H9 (cell line): ENCODE data around the gene TXNL4A. TPM values are rescaled to one million over a fixed set of nuclear protein-coding genes. Genes with fewer than 3 reads are reported as not detected.

Source experiments
- DNase-seq: peaks from one replicate; pipeline ENCODE4 v3.0.0-alpha.2; 2017
- H2AFZ ChIP-seq: one replicate; pipeline ENCODE4 v1.6.1; 2013; ENCODE audit warnings: mild to moderate bottlenecking, low read length, control low read depth, moderate library complexity
- H2AK5ac ChIP-seq: 2 replicates; pipeline ENCODE4 v1.6.1; 2013; ENCODE audit warnings: low read length, control low read depth, mixed read lengths; ENCODE audit not compliant: insufficient read length
- H2BK120ac ChIP-seq: one replicate; pipeline ENCODE4 v1.6.1; 2013; ENCODE audit warnings: low read depth, mild to moderate bottlenecking, low read length, control low read depth, inconsistent platforms; ENCODE audit not compliant: poor library complexity, severe bottlenecking
- H2BK12ac ChIP-seq: 2 replicates; pipeline ENCODE4 v1.6.1; 2013; ENCODE audit warnings: low read length, control low read depth, mixed read lengths, low read depth; ENCODE audit not compliant: insufficient read length
- H2BK15ac ChIP-seq: 2 replicates; pipeline ENCODE4 v1.6.1; 2013; ENCODE audit warnings: low read depth, low read length, control low read depth
- H2BK20ac ChIP-seq: one replicate; pipeline ENCODE4 v1.6.1; 2013; ENCODE audit warnings: low read depth, mild to moderate bottlenecking, low read length, control low read depth, inconsistent platforms; ENCODE audit not compliant: poor library complexity, severe bottlenecking
- H2BK5ac ChIP-seq: 2 replicates; pipeline ENCODE4 v1.6.1; 2013; ENCODE audit warnings: low read length, control low read depth, mixed read lengths; ENCODE audit not compliant: insufficient read length
- H3K14ac ChIP-seq: 2 replicates; pipeline ENCODE4 v1.6.1; 2013; ENCODE audit warnings: low read length, control low read depth; ENCODE audit not compliant: insufficient read depth
- H3K18ac ChIP-seq: 2 replicates; pipeline ENCODE4 v1.6.1; 2013; ENCODE audit warnings: low read depth, mild to moderate bottlenecking, mixed read lengths, low read length, control low read depth; ENCODE audit not compliant: insufficient read length
- H3K23ac ChIP-seq: 2 replicates; pipeline ENCODE4 v1.6.1; 2013; ENCODE audit warnings: low read length, control low read depth, mixed read lengths, low read depth; ENCODE audit not compliant: insufficient read length
- H3K23me2 ChIP-seq: 2 replicates; pipeline ENCODE4 v1.6.1; 2013; ENCODE audit warnings: low read depth, mild to moderate bottlenecking, mixed read lengths, low read length, control low read depth; ENCODE audit not compliant: insufficient read length, poor library complexity, severe bottlenecking
- H3K27ac ChIP-seq: 2 replicates; pipeline ENCODE4 v1.5.1; 2013; ENCODE audit warnings: low read length, control low read depth, mixed read lengths, low read depth; ENCODE audit not compliant: insufficient read length
- H3K27me3 ChIP-seq: 2 replicates; pipeline ENCODE4 v1.6.1; 2013; ENCODE audit warnings: low read length, control low read depth, inconsistent platforms; ENCODE audit not compliant: insufficient read depth
- H3K4ac ChIP-seq: 2 replicates; pipeline ENCODE4 v1.6.1; 2013; ENCODE audit warnings: low read depth, mild to moderate bottlenecking, control low read depth, inconsistent platforms, low read length, moderate library complexity
- H3K4me1 ChIP-seq: 2 replicates; pipeline ENCODE4 v1.6.1; 2013; ENCODE audit warnings: low read length, control low read depth, inconsistent platforms; ENCODE audit not compliant: insufficient read depth
- H3K4me2 ChIP-seq: 2 replicates; pipeline ENCODE4 v1.6.1; 2013; ENCODE audit warnings: low read length, control low read depth, mixed read lengths; ENCODE audit not compliant: insufficient read length, insufficient read depth
- H3K56ac ChIP-seq: 2 replicates; pipeline ENCODE4 v1.6.1; 2013; ENCODE audit warnings: low read depth, mild to moderate bottlenecking, mixed read lengths, low read length, control low read depth; ENCODE audit not compliant: insufficient read length
- H3K79me1 ChIP-seq: 2 replicates; pipeline ENCODE4 v1.6.1; 2013; ENCODE audit warnings: low read depth, mild to moderate bottlenecking, moderate library complexity, low read length, control low read depth, inconsistent platforms; ENCODE audit not compliant: insufficient read depth, poor library complexity, severe bottlenecking
- H3K79me2 ChIP-seq: 2 replicates; pipeline ENCODE4 v1.6.1; 2013; ENCODE audit warnings: low read length, control low read depth, inconsistent platforms; ENCODE audit not compliant: insufficient read depth
- H3K9ac ChIP-seq: 2 replicates; pipeline ENCODE4 v1.6.1; 2013; ENCODE audit warnings: low read length, control low read depth, mixed read lengths; ENCODE audit not compliant: insufficient read length; ENCODE audit errors: extremely low read depth
- H3K9me3 ChIP-seq: one replicate; pipeline ENCODE4 v1.6.1; 2013; ENCODE audit warnings: low read depth, low read length, inconsistent platforms; ENCODE audit not compliant: control insufficient read depth
- H3T11ph ChIP-seq: one replicate; pipeline ENCODE4 v1.6.1; 2013; ENCODE audit warnings: mild to moderate bottlenecking, low read length, control low read depth, inconsistent platforms
- H4K20me1 ChIP-seq: one replicate; pipeline ENCODE4 v1.6.1; 2013; ENCODE audit not compliant: control insufficient read depth, insufficient read length, insufficient read depth
- H4K5ac ChIP-seq: 2 replicates; pipeline ENCODE4 v1.6.1; 2013; ENCODE audit warnings: low read depth, mild to moderate bottlenecking, mixed read lengths, low read length, control low read depth; ENCODE audit not compliant: insufficient read length
- H4K8ac ChIP-seq: replicated peaks from 2 replicates; pipeline ENCODE4 v1.6.1; 2013; ENCODE audit warnings: low read length, control low read depth, mixed read lengths, low read depth; ENCODE audit not compliant: insufficient read length
- H4K91ac ChIP-seq: 2 replicates; pipeline ENCODE4 v1.6.1; 2013; ENCODE audit warnings: low read depth, mild to moderate bottlenecking, moderate library complexity, mixed read lengths, low read length, control low read depth; ENCODE audit not compliant: insufficient read length
- H3K27ac Mint-ChIP-seq, 3 experiments: 2 replicates in 2 of 3; 3 replicates in 1 of 3; pipeline ENCODE4 v1.8.0; 2020 to 2021; ENCODE audit warnings: mixed read lengths in 3 of 3, mild to moderate bottlenecking in 1 of 3, moderate library complexity in 1 of 3
- H3K27me3 Mint-ChIP-seq: 2 replicates; pipeline ENCODE4 v1.8.0; 2021; ENCODE audit warnings: low read depth, mild to moderate bottlenecking, moderate library complexity, mixed read lengths
- H3K36me3 Mint-ChIP-seq, 3 experiments: 2 replicates in 2 of 3; 3 replicates in 1 of 3; pipeline ENCODE4 v1.8.0; 2020 to 2021; ENCODE audit warnings: low read depth in 3 of 3, mixed read lengths in 3 of 3; ENCODE audit not compliant: insufficient read depth in 1 of 3
- H3K4me1 Mint-ChIP-seq, 2 experiments: 2 replicates each; pipeline ENCODE4 v1.8.0; 2020; ENCODE audit warnings: mixed read lengths in 2 of 2
- H3K4me3 Mint-ChIP-seq, 2 experiments: 2 replicates in 1 of 2; 3 replicates in 1 of 2; pipeline ENCODE4 v1.8.0; 2020 to 2021; ENCODE audit warnings: mild to moderate bottlenecking in 2 of 2, mixed read lengths in 2 of 2, moderate library complexity in 1 of 2
- H3K9me3 Mint-ChIP-seq, 2 experiments: 2 replicates in 1 of 2; 3 replicates in 1 of 2; pipeline ENCODE4 v1.8.0; 2020; ENCODE audit warnings: mild to moderate bottlenecking in 2 of 2, mixed read lengths in 2 of 2, moderate library complexity in 1 of 2
- CTCF ChIP-seq: fragments of 200-600 bp; sonication (generic); conservative IDR thresholded peaks from 3 replicates; pipeline ENCODE4 v1.8.0; 2021; ENCODE audit warnings: antibody characterized with exemption, mild to moderate bottlenecking
- WGBS: extraction: QIAGEN DNeasy Blood & Tissue Kit; methylation state at CpG from one replicate; pipeline ENCODE4 v1.1.7; 2013; ENCODE audit warnings: missing lambda C conversion rate, low lambda C conversion rate, mixed read lengths; ENCODE audit not compliant: insufficient read length; ENCODE audit errors: extremely low coverage; 5-methylcytosine and 5-hydroxymethylcytosine counted together
- total RNA-seq: library from RNA; stranded (reverse); gene quantifications from 2 replicates; pipeline ENCODE4 v1.2.1, GENCODE V29; 2021

The TXNL4A gene
- total RNA-seq, 1 experiment from 2014 or later = 163 TPM

- H3K9me3 Mint-ChIP-seq = no peaks in the 10 kb centered on the region; a peak in 1 of 5 replicates
- H3K9ac ChIP-seq = no peak overlapping the region
- H3K23me2 ChIP-seq = no peaks in the 10 kb centered on the region
- DNase-seq = peak; percentile 11
- H3K4me2 ChIP-seq = no peak overlapping the region
- H3K14ac ChIP-seq = no peak overlapping the region
- H2BK15ac ChIP-seq = no peak overlapping the region
- no peak overlapping the region for H3K23ac ChIP-seq
- H2AFZ ChIP-seq = no peak overlapping the region
- H4K8ac ChIP-seq = no peak overlapping the region
- H3K18ac ChIP-seq = no peak overlapping the region
- H2BK12ac ChIP-seq = no peak overlapping the region
- H4K91ac ChIP-seq = no peak overlapping the region
- H3K4ac ChIP-seq = no peak overlapping the region
- no peak overlapping the region for H3K27ac ChIP-seq
- no peak overlapping the region for H4K5ac ChIP-seq
- no peaks in the 10 kb centered on the region for H4K20me1 ChIP-seq
- WGBS = no CpG with 5 or more reads among the region's 3 CpGs
- no peak overlapping the region for H3K56ac ChIP-seq
- no peak for TF ChIP-seq CTCF
- H3K4me1 Mint-ChIP-seq = peaks cover 7 to 19% of the 10 kb centered on the region in 2 experiments
- no peak overlapping the region for H2BK120ac ChIP-seq
- no peak overlapping the region for H2BK20ac ChIP-seq
- H3K9me3 ChIP-seq = no peaks in the 10 kb centered on the region
- H3K36me3 Mint-ChIP-seq = peaks cover 0 to 15% (median 6%) of the 10 kb centered on the region in 3 experiments; a peak in 4 of 7 replicates
- no peaks in the 10 kb centered on the region for H3K79me2 ChIP-seq
- H3K79me1 ChIP-seq = no peaks in the 10 kb centered on the region
- H3K27me3 Mint-ChIP-seq = peaks cover 18% of the 10 kb centered on the region
- H3K4me3 Mint-ChIP-seq = no peak overlapping the region
- no peak overlapping the region for H3T11ph ChIP-seq
- no peak overlapping the region for H3K27ac Mint-ChIP-seq
- H2BK5ac ChIP-seq = no peak overlapping the region
- no peaks in the 10 kb centered on the region for H3K27me3 ChIP-seq
- no peak overlapping the region for H2AK5ac ChIP-seq
- H3K4me1 ChIP-seq = no peaks in the 10 kb centered on the region
Measured at GRCh38 chr18:79944746-79945117, 43.6 kb downstream of the TXNL4A start.
